Right cardiac atrium (tissue), 5 donors: ENCODE data around the gene WDHD1. TPM values are rescaled to one million over a fixed set of nuclear protein-coding genes. Genes with fewer than 3 reads are reported as not detected.

Experiments used
- ATAC-seq, 2 donors: fragments of 200-7000 bp; cut with Tn5 transposase; one replicate each; pipeline versions ENCODE4 v1.8.0 to v1.9.1; 2020; ENCODE audit warnings: moderate library complexity in 2 of 2, mild to moderate bottlenecking in 1 of 2
- DNase-seq, 3 donors: peaks; one replicate each; pipeline ENCODE4 v3.0.0-alpha.2; 2020
- H3K27ac ChIP-seq: one replicate; pipeline ENCODE4 v1.5.1; 2013; ENCODE audit warnings: mild to moderate bottlenecking, low read length, control low read depth, moderate library complexity
- H3K27me3 ChIP-seq: one replicate; pipeline ENCODE4 v1.6.1; 2013; ENCODE audit not compliant: control insufficient read depth, insufficient read depth
- H3K4me1 ChIP-seq: one replicate; pipeline ENCODE4 v1.6.1; 2013; ENCODE audit warnings: low read length; ENCODE audit not compliant: control insufficient read depth, insufficient read depth
- H3K4me3 ChIP-seq: one replicate; pipeline ENCODE4 v1.5.1; 2013; ENCODE audit warnings: low read length, control low read depth
- H3K9me3 ChIP-seq: one replicate; pipeline ENCODE4 v1.6.1; 2013; ENCODE audit warnings: low read length; ENCODE audit not compliant: control insufficient read depth
- WGBS: extraction: QIAGEN DNeasy Blood & Tissue Kit; methylation state at CpG from one replicate; pipeline ENCODE4 v1.1.7; 2013; 5-methylcytosine and 5-hydroxymethylcytosine counted together
- intact Hi-C, 4 donors: fragments of 100-400 bp; cut with DNase I; formaldehyde crosslinking; loops; one replicate each; pipeline versions ENCODE4 v1.11.0 to v1.14.0; 2022 to 2023
- polyA plus RNA-seq: library from polyadenylated mRNA; stranded (reverse); fragments of 200-250 nt; gene quantifications from one replicate; pipeline ENCODE4 v1.2.3, GENCODE V29; 2013
- total RNA-seq, 4 donors: library from RNA; stranded (reverse); fragmentation: NEBNext Ultra II Directional; extraction: Animal tissue kit (Norgen Biotek cat#: 25700); gene quantifications; one replicate each; pipeline ENCODE4 v1.2.1, GENCODE V29; 2021
- donor health status: healthy with polysubstance abuse.
- donor health status: DM: no; HTN: yes; CAD: no.
- donor health status: DM: no; HTN: no; CAD: no.
- donor health status: DM: no; HTN: yes; CAD: no; lungs with severe emphysema.
- donor health status: DM: yes; HTN: yes; CAD: no.

Gene WDHD1
- total and polyA plus RNA-seq, 5 donors = 0.68 to 3.4 (median 1.8) TPM

GRCh38 chr14:54891471-54892245 is 135.2 kb downstream of the WDHD1 start:
- no peaks in the 10 kb centered on the region for H3K4me1 ChIP-seq
- ATAC-seq (no peak), DNase-seq (no peak)
- H3K4me3 ChIP-seq = no peak overlapping the region
- intact Hi-C loops = loop anchor here in 2 of 4 donors (10.0 kb wide), 2 partner anchors 87 to 327 kb away; partner anchors contain the start of gene SAMD4A (in 1 of the 2)
- H3K9me3 ChIP-seq = no peaks in the 10 kb centered on the region
- H3K27ac ChIP-seq = no peak overlapping the region
- H3K27me3 ChIP-seq = no peaks in the 10 kb centered on the region
- 88% methylated on average over 10 of the region's 10 CpGs for whole genome bisulfite sequencing

- 100% methylated on average over 1 of the region's 1 CpG for WGBS
- Histone ChIP-seq H3K27me3 (no peaks in the 10 kb centered on the region), H3K4me3 (no peak overlapping the region), H3K27ac (no peak overlapping the region), H3K9me3 (no peaks in the 10 kb centered on the region), H3K4me1 (no peaks in the 10 kb centered on the region)
- ATAC-seq = no peak
- no peak for DNase-seq
- intact Hi-C loops = loop anchor here in 2 of 4 donors (10.0 kb wide), 2 partner anchors 86 to 326 kb away; partner anchors contain the start of gene SAMD4A (in 1 of the 2)
Measured at GRCh38 chr14:54890788-54891187, 136.1 kb downstream of the WDHD1 start.

GRCh38 chr14:54889919-54890318 is 137.0 kb downstream of the WDHD1 start:
- 95% methylated on average over 8 of the region's 8 CpGs for WGBS
- Histone ChIP-seq H3K9me3 (no peaks in the 10 kb centered on the region), H3K27me3 (no peaks in the 10 kb centered on the region), H3K27ac (no peak overlapping the region), H3K4me3 (no peak overlapping the region), H3K4me1 (no peaks in the 10 kb centered on the region)
- ATAC-seq (no peak), DNase-seq (no peak)
- intact Hi-C loops = loop anchor here in 2 of 4 donors (10.0 kb wide), 2 partner anchors 85 to 325 kb away; partner anchors contain the start of gene SAMD4A (in 1 of the 2)

Other genes with a start within 250 kb of the WDHD1 start
- gene GCH1, start 124.3 kb downstream of the WDHD1 start, total RNA-seq = 1 to 10 TPM; 1.6 to 4.8 (median 2.1) TPM
- 2.5 TPM for gene GCH1, start 124.3 kb downstream of the WDHD1 start, polyA plus RNA-seq
- gene SOCS4, start 137 bp upstream of the WDHD1 start, total RNA-seq = 10 to 100 TPM; 19.7 to 29.7 (median 23.9) TPM
- gene SOCS4, start 137 bp upstream of the WDHD1 start, polyA plus RNA-seq = 5.7 TPM
- gene MAPK1IP1L, start 24.5 kb upstream of the WDHD1 start, total RNA-seq = 10 to 100 TPM; 55.7 to 96.4 (median 68.3) TPM
- 31.4 TPM for gene MAPK1IP1L, start 24.5 kb upstream of the WDHD1 start, polyA plus RNA-seq
- 100 to 1,000 TPM; 139 to 186 (median 164) TPM for gene LGALS3, start 102.2 kb upstream of the WDHD1 start, total RNA-seq
- gene LGALS3, start 102.2 kb upstream of the WDHD1 start, polyA plus RNA-seq = 271 TPM
- gene DLGAP5, start 164.5 kb upstream of the WDHD1 start, total RNA-seq = under 1 TPM in 3 of 4 donors, not detected in 1; 0.23 to 0.89 (median 0.38) TPM
- 0.02 TPM for gene DLGAP5, start 164.5 kb upstream of the WDHD1 start, polyA plus RNA-seq
- 10 to 100 TPM; 21.6 to 30.0 (median 25.3) TPM for gene FBXO34, start 244.3 kb upstream of the WDHD1 start, total RNA-seq
- gene FBXO34, start 244.3 kb upstream of the WDHD1 start, polyA plus RNA-seq = 10.2 TPM